Measurements from ENCODE around the gene UTS2R.

UTS2R gene

GRCh38 chr17:82389379-82389778, 17.8 kb downstream of the UTS2R start:
- DNase-seq (ENCODE audit: low read depth) = no peak

GRCh38 chr17:82390015-82390859, 18.7 kb downstream of the UTS2R start:
- no peak for DNase-seq (ENCODE audit: low read depth)

DNA sequence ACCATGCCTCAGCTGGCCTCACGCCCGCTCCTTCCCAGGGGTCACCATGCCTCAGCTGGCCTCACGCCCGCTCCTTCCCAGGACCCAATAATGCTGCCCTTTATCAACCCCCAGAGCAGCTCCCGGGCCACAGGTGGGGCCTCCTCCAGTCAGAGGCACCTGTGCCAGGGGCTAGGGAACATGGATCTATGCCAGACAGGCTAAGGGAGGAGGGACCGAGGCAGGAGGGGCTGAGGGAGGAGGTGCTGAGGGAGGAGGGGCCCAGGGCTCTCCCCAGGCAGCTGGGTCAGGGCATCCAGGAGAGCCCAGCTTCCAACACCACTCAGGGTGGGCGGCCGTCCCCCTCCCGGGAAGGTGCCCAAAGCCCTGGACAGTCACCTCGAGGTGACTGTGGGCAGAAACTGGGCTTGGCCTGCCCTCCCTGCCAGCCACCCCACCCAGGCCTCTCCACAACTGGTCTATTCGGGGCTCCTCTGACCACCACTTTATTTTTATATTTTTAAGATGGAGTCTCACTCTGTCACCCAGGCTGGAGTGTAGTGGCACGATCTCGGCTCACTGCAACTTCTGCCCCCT, 19.4 kb downstream of the UTS2R start:
- no peak for DNase-seq (ENCODE audit: low read depth)

GRCh38 chr17:82391496-82392066, 20.0 kb downstream of the UTS2R start:
- no peak for DNase-seq (ENCODE audit: low read depth)

DNA sequence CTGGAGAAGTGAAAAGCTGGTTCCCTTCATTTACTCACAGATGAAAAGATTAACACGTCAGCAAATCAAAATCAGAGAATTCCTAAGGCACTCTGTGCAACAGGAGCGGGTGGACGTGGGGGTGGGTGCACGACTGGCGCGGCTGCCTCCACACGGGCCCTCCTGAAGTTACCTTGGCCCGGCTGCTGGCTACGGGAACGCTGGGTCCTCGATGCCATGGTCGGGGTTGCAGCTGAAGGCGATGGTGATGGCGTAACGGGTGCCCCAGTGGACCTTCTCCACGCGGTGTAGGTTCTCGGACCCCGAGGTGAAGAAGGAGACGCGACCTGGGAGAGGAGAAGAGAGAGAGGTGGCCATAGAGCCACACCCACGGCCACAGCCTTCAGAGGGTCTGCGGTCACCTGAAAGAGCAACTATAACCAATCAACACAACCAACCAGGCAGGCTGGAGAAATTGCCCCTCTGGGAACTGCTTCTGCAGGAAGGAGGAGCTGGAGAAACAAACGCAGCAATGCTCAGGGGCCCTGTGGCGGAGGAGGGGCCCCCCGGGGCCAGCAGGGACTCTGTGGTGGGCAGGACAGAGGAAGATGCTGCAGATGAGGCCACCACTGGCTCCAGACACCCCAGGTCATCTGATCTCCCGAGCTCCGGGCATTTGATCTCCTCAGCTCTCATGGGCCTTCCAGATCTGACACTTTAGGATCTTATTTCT, 20.8 kb downstream of the UTS2R start:
- DNase-seq (ENCODE audit: low read depth) = no peak

GRCh38 chr17:82392941-82393340, 21.4 kb downstream of the UTS2R start:
- no peak for DNase-seq (ENCODE audit: low read depth)

DNA sequence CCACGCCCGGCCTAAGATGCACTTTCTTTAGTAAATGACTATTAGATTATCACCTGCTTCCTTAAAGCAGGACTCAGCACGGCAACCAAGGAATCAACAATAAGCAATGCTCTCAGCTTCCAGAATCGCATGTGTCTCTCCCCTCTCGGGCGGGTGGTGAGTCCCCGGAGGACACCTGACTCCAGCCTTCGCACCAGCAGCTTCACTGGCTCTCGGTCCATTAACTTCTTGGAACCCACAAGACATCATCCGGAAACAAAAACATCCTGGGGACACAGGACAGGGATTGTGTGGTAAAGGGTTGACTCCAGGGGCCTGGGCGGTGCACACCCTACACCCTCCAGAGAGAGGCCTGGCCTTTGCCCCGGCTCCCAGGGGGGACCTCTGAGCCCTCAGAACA, 22.7 kb downstream of the UTS2R start:
- DNase-seq (ENCODE audit: low read depth) = no peak

- peak; percentile 99 for DNase-seq (ENCODE audit: low read depth)
Observed at GRCh38 chr17:82396601-82397435, 25.3 kb downstream of the UTS2R start.

DNA sequence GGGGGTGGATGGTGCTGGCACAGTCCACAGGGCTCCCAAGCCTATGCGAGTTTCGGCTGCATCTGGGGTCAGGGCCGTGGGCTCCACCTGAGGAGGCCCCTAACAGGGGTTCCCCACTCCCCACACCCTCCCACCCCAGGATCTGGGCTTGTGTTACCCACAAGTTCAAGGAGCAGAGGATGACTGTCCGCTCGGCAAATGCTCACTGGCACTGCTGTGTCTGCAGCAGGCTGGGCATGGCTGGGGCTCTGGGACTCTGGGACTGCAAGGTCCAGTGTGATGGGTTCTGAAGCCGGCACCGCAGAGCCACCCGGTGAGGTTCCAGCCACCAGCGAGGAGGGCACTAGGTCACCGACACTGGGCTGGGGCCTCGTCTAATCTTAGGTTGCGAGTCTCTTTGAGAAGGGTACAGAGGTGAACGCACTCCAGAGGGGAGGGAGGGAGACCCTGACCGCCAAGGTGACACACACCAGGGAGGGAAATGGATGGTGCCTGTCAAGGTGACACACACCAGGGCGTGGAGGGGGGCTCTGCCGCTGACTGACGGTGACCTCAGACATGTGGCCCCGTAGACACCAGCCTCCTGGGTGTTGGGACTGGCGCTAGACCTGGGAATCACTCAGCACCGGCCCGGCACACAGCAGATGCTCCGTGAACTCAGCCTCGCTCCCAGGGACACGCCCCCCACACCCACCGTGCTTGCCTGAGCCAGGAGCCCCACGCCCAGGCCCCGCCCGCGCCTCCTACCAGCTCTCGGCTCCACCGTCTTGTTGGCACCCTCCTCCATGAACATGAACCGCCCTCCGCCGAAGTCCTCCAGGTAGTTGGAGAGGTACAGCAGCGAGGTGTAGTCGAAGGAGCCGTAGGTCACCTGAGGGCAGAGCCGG, 26.1 kb downstream of the UTS2R start:
- no peak for DNase-seq (ENCODE audit: low read depth)

DNA sequence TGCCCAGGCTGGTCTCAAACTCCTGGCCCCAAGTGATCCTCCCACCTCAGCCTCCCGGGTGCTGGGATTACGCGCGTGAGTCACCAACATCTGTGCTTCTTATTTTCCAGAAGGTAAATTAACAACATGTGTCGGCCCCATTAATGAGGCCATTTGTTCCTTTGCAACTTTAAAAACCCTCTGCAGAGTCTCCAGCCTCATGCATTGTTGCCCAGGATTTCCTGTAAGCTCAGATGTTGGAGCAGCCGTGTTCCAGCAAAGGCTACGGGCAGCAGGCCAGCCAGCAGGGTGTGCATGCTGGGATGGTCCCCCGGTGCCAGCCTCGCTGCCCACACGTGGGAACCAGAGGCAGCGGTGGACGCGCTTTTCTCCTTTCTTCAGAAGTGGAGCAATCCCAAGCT, 27.5 kb downstream of the UTS2R start:
- peak; percentile 99 for DNase-seq (ENCODE audit: low read depth)

DNA sequence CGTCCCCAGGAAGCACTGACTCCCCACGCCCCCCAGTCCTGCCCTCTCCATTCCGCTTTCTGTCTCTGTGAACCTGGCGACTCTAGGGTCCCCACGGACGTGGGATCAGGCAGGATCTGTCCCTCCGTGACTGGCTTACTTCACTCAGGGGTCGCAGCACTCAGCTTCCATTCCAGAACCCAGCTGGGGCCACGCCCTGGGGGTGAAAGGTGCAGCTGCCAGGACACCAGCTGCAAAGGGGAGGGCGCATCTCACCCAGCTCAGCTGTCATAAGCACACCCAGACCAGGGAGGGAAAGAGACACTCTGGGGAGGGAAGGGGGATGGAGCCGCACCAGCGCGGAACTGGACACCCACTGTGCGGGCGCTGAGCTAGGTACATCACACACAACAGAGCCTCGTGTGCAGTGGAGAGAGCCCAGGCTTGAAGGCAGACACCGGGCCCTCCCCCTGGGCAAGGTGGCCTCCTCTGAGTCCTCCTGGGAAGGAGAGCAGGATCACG, 28.1 kb downstream of the UTS2R start:
- peak; percentile 20 for DNase-seq (ENCODE audit: low read depth)

DNA sequence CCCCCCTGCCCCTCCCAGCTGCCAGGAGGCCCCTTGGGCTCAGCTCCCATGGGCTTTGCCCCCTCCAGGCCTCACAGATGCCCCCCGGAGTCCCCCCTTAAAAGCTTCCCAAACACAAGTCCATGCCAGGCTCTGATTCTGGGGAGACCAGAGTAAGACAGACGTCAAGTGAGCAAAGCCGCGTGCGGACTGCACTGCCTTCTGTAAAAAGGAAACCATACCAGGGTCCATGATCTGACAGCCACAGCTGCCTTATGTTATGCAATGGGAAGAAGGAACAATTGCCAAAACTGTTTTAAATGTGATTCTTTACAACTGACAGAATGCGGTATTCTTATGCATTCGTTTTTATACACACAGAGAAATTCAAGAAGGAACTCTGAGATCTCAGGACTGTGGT, 28.6 kb downstream of the UTS2R start:
- peak; percentile 36 for DNase-seq (ENCODE audit: low read depth)

DNA sequence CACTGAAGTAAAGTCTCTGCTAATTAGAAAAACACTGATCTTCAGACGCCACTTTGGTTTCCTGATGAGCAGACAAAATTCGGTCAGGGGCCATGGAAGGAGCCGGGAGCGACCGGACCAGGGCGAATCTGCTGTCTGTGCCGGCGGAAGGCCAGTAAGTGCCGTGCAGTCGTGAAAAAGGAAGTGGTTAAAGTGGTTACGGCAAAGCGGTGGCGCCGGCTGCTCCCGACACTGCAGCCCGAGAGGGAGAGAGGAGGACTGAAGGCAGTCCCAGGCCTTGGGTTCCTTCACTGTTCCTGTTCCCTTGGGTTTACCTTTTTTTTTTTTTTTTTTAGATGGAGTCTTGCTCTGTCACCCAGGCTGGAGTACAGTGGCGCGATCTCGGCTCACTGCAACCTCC, 29.3 kb downstream of the UTS2R start:
- DNase-seq (ENCODE audit: low read depth) = no peak

DNA sequence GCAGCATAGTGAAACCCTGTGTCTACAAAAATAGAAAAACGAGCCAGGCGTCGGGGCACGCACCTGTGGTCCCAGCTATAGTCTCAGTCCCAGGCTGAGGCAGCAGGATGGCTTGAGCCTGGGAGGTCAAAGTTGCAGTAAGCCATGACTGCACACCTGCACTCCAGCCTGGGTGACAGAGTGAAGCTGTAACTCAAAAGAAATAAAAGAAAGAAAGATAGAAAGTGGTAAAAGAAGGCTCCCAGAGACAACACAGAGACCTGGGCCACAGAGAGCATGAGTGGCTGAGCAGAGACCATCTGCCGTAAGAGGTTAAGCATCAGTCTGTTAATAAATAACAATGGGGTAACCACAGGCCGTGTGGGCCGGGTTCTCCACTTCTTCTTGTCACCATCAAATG, 31.3 kb downstream of the UTS2R start:
- DNase-seq (ENCODE audit: low read depth) = no peak

DNA sequence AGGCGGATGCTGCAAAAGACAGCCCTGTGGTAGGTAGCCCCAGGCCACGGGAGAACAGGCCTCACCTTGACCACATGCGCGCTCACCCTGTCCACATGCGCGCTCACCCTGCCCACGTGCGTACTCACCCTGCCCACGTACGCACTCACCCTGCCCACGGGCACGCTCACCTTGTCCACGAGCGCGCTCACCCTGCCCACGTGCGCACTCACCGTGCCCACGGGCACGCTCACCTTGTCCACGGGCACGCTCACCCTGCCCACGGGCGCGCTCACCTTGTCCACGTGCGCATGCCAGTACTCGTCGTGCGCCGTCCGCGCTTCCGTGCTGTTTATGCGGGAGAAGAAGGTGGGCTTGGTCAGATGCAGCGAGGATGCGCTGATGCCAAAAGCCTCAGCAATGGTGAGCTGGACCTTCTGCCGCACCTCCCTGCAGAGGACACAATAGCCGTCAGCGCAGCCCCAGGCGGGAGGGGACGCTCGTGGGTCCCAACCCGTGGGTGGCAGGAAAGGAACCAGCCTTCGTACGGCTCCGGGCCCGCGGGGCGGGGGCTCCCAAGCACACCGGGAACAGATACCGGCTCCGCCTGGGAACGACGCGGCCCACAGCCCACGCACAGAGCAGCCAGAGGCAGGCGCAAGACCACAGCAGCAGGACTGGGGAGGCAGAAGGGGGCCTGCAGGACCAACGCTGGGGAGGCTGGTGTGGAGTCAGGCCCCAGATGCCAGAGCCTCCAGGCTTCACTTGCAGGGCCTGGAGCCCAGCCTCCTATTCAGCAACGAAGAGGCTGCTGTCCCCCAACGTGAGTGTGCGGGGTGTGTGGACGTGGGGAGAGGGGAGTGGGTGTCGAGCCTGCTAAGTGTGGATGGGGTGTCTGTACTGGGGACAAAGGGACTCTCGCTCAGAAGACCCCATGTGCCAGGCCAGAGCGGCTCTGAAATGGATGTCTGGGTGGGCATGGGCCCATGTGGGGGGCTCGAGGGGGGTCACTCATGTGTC, 32.4 kb downstream of the UTS2R start:
- no peak for DNase-seq (ENCODE audit: low read depth)

- DNase-seq (ENCODE audit: low read depth) = no peak
Observed at GRCh38 chr17:82405051-82405450, 33.5 kb downstream of the UTS2R start.

DNA sequence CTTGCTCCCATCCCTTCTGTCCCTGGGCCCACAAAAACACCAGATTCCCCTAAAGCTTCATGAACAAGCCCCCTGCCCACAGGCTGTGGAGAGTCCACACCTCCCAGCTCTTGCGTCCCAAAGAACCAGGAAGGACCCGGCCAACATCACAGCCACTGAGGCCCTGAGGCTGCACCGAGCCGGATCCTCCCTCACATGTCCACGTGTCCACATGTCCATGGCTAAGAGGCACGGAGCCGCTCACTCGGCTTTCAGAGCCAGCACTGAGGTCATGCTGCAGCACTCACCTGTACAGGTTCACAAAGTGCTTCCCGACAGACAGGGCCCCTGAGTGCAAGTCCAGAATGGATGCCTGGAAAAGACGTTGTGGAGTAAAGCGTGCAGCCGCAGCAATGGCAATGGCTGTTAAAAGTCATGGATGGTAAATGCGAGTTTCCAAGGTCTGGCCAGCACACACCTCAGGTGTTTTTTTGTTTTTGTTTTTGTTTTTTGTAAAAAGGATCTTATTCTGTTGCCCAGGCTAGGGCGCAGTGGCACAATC, 34.6 kb downstream of the UTS2R start:
- DNase-seq (ENCODE audit: low read depth) = no peak

- no peak for DNase-seq (ENCODE audit: low read depth)
Observed at GRCh38 chr17:82407255-82407654, 35.7 kb downstream of the UTS2R start.

DNA sequence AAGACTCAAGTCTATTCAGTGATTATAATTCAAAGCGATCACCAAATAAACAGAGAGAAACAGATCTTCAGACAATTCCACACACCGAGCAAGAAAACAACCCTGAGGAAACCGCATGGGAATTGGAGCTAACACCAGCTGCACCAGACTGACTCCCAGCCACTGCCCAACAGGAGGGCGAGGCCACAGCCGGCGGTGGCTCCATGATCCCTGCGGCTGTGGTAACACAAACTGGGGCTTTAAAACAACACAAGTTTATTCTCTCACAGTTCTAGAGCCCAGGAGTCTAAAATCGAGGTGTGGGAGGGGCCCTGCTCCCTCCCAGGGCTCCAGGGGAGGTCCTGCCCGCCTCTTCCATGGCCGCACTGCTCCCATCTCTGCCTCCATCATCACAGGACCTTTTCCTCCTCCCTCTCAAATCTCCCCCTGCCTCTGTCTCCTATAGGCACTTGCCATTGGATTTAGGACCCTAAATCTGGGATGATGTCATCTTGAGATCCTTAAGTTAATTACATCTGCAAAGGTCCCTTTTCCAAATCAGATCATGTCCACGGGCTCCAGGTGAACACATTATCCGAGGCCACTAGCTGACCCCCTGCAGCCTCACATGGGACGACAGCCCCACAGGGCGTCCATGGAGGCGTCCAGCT, 36.8 kb downstream of the UTS2R start:
- no peak for DNase-seq (ENCODE audit: low read depth)
